ENCODE measurements around the gene PIMREG. TPM values are rescaled to one million over a fixed set of nuclear protein-coding genes. Genes with fewer than 3 reads are reported as not detected.
A peak's percentile ranks its signal among the peaks of the same experiment; 100 is the strongest.

Gene PIMREG
- total RNA-seq, 4 donors from 2014 or later: 16.0 TPM; not detected in 3

- intact Hi-C loops (cut with DNase I; ENCODE audit: low total_unique reads): no loop called here
- Histone ChIP-seq H3K27me3 (no peaks in the 10 kb centered on the region), H3K27ac (no peak overlapping the region), H3K4me1 (no peaks in the 10 kb centered on the region), H3K4me3 (peak overlapping the region; percentile 43), H3K36me3 (no peaks in the 10 kb centered on the region), H3K9me3 (no peaks in the 10 kb centered on the region)
- TF ChIP-seq POLR2A (IDR thresholded peaks at IDR 0.05) (no peak), CTCF (IDR thresholded peaks at IDR 0.05) (no peak)
- no peak for DNase-seq
Measured at GRCh38 chr17:6444571-6445335, 498 bp downstream of the PIMREG start.

- no peak overlapping the region for H3K4me3 ChIP-seq
- no peaks in the 10 kb centered on the region for H3K4me1 ChIP-seq
- H3K27ac ChIP-seq: no peak overlapping the region
- DNase-seq: no peak
- H3K27me3 ChIP-seq: no peaks in the 10 kb centered on the region
- intact Hi-C loops (cut with DNase I; ENCODE audit: low total_unique reads): no loop called here
- no peaks in the 10 kb centered on the region for H3K9me3 ChIP-seq
- TF ChIP-seq POLR2A (IDR thresholded peaks at IDR 0.05) (no peak), CTCF (IDR thresholded peaks at IDR 0.05) (no peak)
- H3K36me3 ChIP-seq: no peaks in the 10 kb centered on the region
Measured at GRCh38 chr17:6446516-6447100, 2.4 kb downstream of the PIMREG start.

GRCh38 chr17:6448473-6448872 is 4.2 kb downstream of the PIMREG start:
- H3K27ac ChIP-seq: no peak overlapping the region
- H3K27me3 ChIP-seq: no peaks in the 10 kb centered on the region
- H3K4me3 ChIP-seq: no peak overlapping the region
- DNase-seq: no peak
- H3K36me3 ChIP-seq: no peaks in the 10 kb centered on the region
- TF ChIP-seq POLR2A (IDR thresholded peaks at IDR 0.05) (no peak), CTCF (IDR thresholded peaks at IDR 0.05) (no peak)
- H3K4me1 ChIP-seq: no peaks in the 10 kb centered on the region
- intact Hi-C loops (cut with DNase I; ENCODE audit: low total_unique reads): no loop called here
- no peaks in the 10 kb centered on the region for H3K9me3 ChIP-seq

GRCh38 chr17:6449307-6449706 is 5.1 kb downstream of the PIMREG start:
- H3K9me3 ChIP-seq: no peaks in the 10 kb centered on the region
- intact Hi-C loops (cut with DNase I; ENCODE audit: low total_unique reads): no loop called here
- no peak for DNase-seq
- no peak overlapping the region for H3K4me3 ChIP-seq
- TF ChIP-seq POLR2A (IDR thresholded peaks at IDR 0.05) (no peak), CTCF (IDR thresholded peaks at IDR 0.05) (no peak)
- no peaks in the 10 kb centered on the region for H3K27me3 ChIP-seq
- H3K36me3 ChIP-seq: no peaks in the 10 kb centered on the region
- no peaks in the 10 kb centered on the region for H3K4me1 ChIP-seq
- no peak overlapping the region for H3K27ac ChIP-seq
